Activated CD4-positive, alpha-beta T cell treated with anti-CD3 and anti-CD28 coated beads for 24 hours (primary cell): ENCODE measurements around the gene LGALSL.
A peak's percentile ranks its signal among the peaks of the same experiment; 100 is the strongest.

ENCODE experiments used
- DNase-seq, 2 donors: peaks; one replicate each; pipeline ENCODE4 v3.0.0-alpha.2; 2020; ENCODE audit warnings: low read depth in 2 of 2

LGALSL gene

GRCh38 chr2:64453770-64454385 is at the start of gene LGALSL:
TSS of gene LGALSL (plus strand) at chr2:64454162. CDS start at chr2:64454546, 384 bp downstream.
- peak in 1 of 2 donors; percentile 1 for DNase-seq

- no peak for DNase-seq
These were observed 49.2 kb upstream of the LGALSL start for GRCh38 chr2:64404743-64405142.

- no peak for DNase-seq
These were observed 48.2 kb upstream of the LGALSL start for GRCh38 chr2:64405581-64406406.

GRCh38 chr2:64406407-64406774 is 47.6 kb upstream of the LGALSL start:
- DNase-seq: no peak

- DNase-seq: no peak
These were observed 45.9 kb upstream of the LGALSL start for GRCh38 chr2:64408031-64408430.

GRCh38 chr2:64410671-64411070 is 43.3 kb upstream of the LGALSL start:
- DNase-seq: no peak

GRCh38 chr2:64412671-64413070 is 41.3 kb upstream of the LGALSL start:
- DNase-seq: no peak

- DNase-seq: no peak
These were observed 39.1 kb upstream of the LGALSL start for GRCh38 chr2:64414736-64415435.

GRCh38 chr2:64417624-64418023 is 36.3 kb upstream of the LGALSL start:
- no peak for DNase-seq

GRCh38 chr2:64419596-64420165 is 34.3 kb upstream of the LGALSL start:
- no peak for DNase-seq

- DNase-seq: no peak
These were observed 33.3 kb upstream of the LGALSL start for GRCh38 chr2:64420677-64421076.

GRCh38 chr2:64421201-64421600 is 32.8 kb upstream of the LGALSL start:
- DNase-seq: no peak

- DNase-seq: no peak
These were observed 31.5 kb upstream of the LGALSL start for GRCh38 chr2:64422466-64422865.

- DNase-seq: no peak
These were observed 30.7 kb upstream of the LGALSL start for GRCh38 chr2:64423303-64423702.

- DNase-seq: no peak
These were observed 29.5 kb upstream of the LGALSL start for GRCh38 chr2:64424416-64424987.

- DNase-seq: no peak
These were observed 27.6 kb upstream of the LGALSL start for GRCh38 chr2:64426183-64426952.

- no peak for DNase-seq
These were observed 19.8 kb upstream of the LGALSL start for GRCh38 chr2:64434039-64434657.

- no peak for DNase-seq
These were observed 16.1 kb upstream of the LGALSL start for GRCh38 chr2:64437883-64438282.

GRCh38 chr2:64439194-64439593 is 14.8 kb upstream of the LGALSL start:
- DNase-seq: no peak

- no peak for DNase-seq
These were observed 13.1 kb upstream of the LGALSL start for GRCh38 chr2:64440843-64441242.

- no peak for DNase-seq
These were observed 11.7 kb upstream of the LGALSL start for GRCh38 chr2:64442277-64442676.
